Islet precursor cell (in vitro differentiated cells): ENCODE measurements around the gene MSH5.

Source experiments
- DNase-seq: peaks from one replicate; pipeline ENCODE4 v3.0.0-alpha.2; 2018

MSH5 gene

DNA sequence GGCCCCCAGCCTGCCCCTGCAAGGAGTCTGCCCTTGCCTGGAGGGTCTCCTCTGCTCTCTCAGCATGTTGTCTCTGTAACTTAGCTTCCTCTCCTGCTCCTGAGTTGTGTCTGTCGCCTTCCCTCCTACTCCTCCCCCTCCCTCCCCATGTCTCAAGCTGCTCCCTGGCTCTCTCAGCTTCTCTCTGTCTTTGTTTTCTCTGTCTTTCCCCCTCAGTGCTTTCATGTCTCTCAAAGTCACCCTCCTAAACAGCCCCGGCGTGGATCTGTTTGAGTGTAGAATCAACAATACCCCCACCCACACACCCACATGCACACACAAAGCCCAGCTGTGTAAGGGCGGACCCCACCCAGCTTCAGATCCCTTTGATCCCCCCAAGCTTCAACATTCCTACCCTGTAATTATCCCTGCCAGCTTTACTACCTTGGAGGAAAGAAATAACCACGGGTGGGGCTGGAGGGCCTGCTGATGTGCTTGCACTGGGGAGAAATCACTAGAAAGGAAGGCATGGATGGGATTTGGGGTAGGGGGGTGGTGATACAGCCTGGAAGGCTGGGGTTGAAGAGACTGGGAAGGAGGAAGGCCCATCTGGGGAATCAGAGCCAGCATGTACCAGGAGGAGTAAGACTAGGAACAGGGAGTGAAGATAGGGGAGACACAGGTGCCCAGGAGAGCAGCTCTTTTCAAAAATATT lies 25.7 kb upstream of the MSH5 start:
- peak; percentile 76 for DNase-seq

DNA sequence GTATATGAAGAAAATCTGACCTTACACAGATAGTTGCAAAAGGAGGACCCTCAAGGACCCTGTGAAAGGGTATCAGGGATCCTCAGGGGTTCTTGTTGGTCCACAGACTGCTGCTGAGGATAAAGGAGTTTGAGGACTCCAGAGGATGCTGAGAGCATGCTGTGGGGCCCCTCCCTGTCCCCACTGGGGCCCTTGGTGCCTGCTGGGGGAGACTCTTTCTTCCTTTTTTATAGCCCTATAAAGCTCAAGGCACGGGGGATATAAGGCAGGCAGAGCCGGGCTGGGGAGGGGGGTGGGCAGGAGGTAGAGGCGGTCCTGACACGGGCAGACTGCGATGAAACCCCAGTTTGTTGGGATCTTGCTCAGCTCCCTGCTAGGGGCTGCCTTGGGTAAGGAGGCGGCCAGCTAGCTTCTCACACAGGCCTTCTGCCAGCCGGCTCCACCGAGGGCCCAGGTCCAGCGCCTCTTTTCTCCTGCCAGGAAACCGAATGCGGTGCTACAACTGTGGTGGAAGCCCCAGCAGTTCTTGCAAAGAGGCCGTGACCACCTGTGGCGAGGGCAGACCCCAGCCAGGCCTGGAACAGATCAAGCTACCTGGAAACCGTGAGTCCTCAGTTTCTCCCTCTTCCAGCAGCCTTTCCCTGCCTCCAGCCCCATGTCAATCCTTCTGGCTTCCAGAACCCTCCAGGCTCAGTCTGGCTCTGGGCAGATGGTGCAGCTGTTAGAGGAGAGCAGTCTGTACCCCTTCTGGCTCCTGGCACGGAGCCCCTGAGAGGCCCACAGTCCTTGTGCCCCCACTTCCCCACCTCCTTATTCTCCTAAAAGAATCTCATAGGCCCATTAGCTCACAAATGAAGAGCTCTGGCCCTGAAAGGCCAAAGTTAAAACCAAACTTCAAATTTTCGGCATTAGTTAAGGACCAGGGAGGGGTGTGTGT lies 24.5 kb upstream of the MSH5 start, which contains the start of gene LY6G6D:
Gene LY6G6D, plus strand, starts transcription at position 327 of the 937 bp plus-strand sequence. Its CDS starts 8 bp downstream, at position 335.
- DNase-seq = no peak

- peak; percentile 89 for DNase-seq
Measured at GRCh38 chr6:31717499-31718222, 22.1 kb upstream of the MSH5 start.

DNA sequence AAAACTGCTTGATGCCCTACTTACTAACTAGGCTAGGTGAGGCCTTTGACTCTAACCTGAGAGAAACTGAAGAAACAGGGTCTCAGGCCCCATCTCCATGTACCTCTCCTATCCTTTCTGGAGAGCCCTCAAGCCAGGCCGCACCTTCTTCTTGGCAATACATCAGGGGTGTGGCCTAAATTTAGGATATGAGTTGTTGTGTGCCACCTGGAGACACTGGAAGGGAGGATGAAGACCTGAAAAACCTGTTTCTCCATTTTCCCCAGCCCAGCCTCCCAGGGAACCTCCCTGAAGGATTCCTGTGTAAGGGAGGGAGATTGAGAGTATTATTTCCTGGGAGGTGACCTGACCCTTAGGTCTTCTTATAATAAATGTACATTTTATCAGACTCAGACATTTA lies 21.5 kb upstream of the MSH5 start:
- DNase-seq = peak; percentile 79

DNA sequence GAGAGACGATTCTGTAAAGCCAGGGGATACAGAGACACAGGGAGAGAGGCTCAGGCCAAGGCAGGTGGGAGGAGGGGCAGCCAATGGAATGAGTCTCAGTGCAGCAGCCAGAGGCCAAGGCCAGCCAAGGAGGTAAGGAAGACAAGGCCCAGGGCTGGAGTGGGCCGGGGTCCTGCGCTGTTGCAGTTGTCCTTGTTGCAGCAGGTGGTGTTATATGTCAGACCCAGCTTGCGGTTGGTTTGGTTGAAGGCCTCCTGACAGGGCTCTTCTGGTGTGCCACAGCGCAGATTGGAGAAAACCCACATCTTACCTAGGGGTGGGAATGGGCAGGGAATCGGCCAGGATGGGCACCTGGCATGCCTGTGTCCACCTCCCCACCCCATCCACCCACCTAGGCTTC lies 20.8 kb upstream of the MSH5 start:
- DNase-seq = no peak

GRCh38 chr6:31720196-31720770 lies 19.5 kb upstream of the MSH5 start:
- DNase-seq = peak; percentile 51

- DNase-seq = peak; percentile 47
Measured at GRCh38 chr6:31721351-31722020, 18.3 kb upstream of the MSH5 start, which contains the start of gene LY6G6C. TSS of gene LY6G6C (minus strand) at chr6:31721746. CDS start at chr6:31721679, 67 bp downstream.

DNA sequence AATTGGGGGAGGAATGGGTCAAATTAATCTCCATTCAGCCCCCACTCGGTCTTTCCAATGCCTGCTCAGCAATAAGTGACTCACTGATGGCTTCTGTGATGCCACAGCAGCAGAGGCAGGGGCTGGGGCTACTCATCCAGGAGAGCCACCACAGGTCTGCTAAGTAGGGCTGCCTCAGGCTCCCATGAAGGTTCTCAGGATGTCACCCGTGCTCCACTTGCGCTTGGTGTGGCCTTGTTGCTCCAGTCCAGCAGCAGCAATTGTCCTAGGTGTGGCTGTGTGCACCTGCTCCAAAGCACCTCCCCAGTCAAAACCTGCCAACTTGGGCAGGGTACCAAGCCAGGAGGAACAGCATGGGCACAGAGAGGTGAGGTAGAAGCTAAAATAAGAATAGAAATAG lies 17.6 kb upstream of the MSH5 start:
- DNase-seq = no peak

- peak; percentile 42 for DNase-seq
Measured at GRCh38 chr6:31723245-31723979, 16.4 kb upstream of the MSH5 start, which contains the start of gene MPIG6B. TSS of gene MPIG6B (plus strand) at chr6:31723373. CDS start at chr6:31723384, 11 bp downstream.

DNA sequence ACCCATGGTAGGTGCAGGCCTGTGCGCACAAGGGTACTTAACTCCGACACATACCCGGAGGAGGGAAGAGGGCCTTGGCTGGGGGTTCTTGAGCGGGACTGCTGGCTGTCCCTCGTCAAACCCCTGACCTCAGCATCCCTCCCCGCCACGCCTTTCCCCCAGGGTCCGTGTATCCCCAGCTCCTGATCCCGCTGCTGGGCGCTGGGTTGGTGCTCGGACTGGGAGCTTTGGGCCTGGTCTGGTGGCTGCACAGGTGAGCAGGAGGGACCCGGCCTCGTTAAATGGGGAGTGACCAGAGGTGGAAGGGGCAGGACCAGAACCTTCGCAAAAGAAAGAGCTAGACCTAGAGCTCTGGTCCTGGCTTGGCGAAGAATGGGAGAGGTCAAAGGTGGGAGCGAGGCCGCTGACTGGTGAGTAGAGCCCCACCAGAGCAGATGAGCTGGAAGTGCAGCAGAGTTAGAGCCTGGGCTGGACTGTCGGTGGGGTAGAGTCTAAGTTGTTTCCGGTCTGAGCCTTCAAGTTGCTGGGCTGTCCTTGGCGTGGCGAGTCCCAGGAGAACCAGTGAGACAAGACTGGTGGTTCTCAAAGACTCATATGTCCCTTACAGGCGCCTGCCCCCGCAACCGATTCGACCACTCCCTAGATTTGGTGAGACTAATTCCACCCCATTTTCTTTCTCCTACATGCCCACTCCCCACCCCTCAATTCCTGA lies 15.7 kb upstream of the MSH5 start:
- DNase-seq = no peak

DNA sequence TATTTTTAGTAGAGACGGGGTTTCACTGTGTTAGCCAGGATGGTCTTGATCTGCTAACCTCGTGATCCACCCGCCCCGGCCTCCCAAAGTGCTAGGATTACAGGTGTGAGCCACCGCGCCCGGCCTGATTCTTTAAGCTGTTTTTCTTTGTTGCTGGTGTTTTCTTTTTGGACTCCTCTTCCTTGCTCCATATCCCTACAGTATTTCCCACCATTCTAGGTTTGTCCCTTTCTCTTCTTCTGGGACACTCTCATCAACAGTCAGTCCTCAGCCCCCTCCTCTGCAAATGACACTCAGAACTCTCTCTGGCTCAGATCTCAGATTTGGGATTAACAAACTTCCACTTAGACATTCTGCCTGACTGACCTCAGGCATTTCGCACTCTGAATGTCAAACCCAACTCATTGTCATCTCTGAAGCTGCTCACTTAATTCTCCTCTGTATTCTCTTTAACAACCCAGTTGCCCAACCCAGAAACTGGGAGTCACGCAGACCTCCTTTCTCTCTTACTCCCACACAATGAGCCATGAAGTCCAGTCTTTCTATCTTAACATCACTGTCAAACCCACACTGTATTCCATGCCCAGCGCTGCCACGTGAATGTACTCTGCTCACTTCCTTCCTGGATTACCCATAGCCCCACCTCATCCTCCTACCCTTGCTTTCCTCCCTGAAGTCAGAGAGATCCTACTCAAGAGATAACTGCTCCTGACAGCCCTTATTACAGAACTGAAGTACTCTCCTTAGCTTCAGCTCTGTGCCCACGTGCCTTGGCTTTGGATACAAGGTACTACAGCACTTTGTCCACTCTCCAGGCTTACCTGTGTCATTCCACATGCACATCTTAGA lies 14.1 kb upstream of the MSH5 start:
- DNase-seq = no peak

- no peak for DNase-seq
Measured at GRCh38 chr6:31727034-31727716, 12.6 kb upstream of the MSH5 start.

DNA sequence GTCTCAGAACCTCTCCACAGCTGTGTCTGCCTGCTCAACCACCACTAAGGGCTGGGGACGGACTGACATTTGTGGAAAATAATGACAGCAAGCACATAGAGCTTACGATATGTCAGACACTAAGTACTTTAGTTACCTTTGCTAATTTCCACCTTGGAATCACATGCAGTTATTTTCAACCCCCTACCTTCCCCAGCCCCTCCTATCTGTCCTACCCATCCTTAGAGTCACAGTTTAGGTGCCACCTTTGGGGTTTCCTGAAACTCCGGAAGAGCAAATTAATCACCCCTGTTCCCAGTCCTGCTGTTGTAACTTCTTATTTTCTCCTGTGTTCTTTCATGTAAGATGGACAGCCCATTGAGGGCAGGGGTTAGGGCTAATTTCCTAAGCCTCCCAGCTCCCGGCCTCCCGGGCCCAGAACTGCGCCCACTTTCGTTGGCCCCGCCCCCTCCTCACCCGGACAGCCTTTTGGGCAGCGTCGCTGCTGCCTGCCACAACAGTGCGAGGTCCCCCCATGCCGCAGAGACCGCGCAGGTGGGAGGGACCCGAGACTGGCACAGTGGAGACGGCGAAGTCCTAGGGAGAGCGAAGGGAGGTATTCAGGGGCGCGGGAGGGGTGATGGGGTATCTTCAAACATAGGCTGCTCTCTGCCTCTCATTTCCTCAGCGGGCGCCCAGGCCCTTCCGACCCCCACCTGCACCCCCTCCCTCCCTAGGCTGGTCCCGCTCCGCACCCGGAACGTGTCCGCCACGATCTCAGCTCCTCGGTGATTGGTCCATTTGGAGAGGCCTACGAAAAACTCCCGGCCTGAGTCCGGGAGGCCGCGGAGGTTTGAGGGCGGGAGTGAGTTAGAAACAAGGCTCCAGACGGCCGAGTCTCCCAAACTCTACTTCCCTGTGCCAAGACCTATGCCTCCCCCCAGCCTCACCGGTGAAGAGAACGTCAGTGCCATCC lies 11.8 kb upstream of the MSH5 start:
- DNase-seq = no peak

DNA sequence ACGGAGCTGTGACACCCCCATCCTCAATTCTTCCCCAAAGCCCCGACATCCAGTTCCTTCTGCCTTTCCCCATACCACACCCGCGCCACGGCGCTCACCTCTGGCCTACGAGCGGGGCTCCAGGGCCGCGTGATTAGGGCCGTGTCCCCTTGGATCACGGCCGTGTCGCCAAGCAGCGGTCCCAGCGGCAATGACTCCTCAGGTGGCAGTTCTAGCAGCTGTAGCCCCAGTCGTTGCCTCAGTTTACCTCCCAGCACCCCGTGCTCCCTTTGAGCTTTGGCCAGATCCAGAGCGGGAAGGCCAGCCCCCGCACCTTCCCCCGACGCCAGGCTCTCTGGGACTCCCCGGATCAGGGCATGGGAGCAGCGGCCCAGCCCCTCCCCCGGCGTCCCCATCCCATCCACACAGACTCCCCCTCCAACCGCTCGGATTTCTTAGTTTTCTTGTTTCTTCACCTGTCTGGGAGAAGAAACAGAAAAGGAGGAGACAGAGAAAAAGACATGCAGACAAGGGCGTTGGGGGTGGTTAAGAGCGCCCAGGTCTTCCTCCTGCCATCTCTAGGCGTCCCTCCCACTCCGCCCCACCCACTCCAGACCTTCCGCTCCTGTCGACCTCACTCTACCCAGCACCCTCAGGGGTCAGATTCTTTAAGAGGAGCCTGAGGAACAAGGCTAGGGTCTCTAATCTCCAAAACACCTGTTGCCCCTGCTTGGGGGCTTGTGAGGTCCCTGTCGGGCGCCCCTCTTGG lies 10.9 kb upstream of the MSH5 start, which contains the start of gene DDAH2:
Gene DDAH2, minus strand, starts transcription at position 533 of the 748 bp plus-strand sequence. Its CDS starts 138 bp downstream, at position 395.
- DNase-seq = no peak

- DNase-seq = peak; percentile 94
Measured at GRCh38 chr6:31729515-31729978, 10.3 kb upstream of the MSH5 start.

GRCh38 chr6:31729979-31730630 lies 9.7 kb upstream of the MSH5 start:
- DNase-seq = peak; percentile 97
